Peyer's patch (tissue), 4 donors: ENCODE results near the gene BEGAIN.

Experiments
- POLR2A ChIP-seq, 2 donors: fragments of 450-650 bp; IDR thresholded peaks; one replicate each; pipeline ENCODE4 v1.5.1; 2017; ENCODE audit warnings: antibody characterized with exemption in 2 of 2, mild to moderate bottlenecking in 2 of 2, moderate library complexity in 2 of 2
- TF ChIP-seq, protein P1 (sequence below), 6 experiments: fragments of 450-650 bp in 4 of 6; fragments of 200-600 bp in 2 of 6; sonication (generic) in 1 of 6; IDR thresholded peaks; one replicate each; pipeline ENCODE4 v1.5.1; 2017 to 2019; ENCODE audit warnings: antibody characterized with exemption in 6 of 6, mild to moderate bottlenecking in 3 of 6, moderate library complexity in 1 of 6

DNA sequence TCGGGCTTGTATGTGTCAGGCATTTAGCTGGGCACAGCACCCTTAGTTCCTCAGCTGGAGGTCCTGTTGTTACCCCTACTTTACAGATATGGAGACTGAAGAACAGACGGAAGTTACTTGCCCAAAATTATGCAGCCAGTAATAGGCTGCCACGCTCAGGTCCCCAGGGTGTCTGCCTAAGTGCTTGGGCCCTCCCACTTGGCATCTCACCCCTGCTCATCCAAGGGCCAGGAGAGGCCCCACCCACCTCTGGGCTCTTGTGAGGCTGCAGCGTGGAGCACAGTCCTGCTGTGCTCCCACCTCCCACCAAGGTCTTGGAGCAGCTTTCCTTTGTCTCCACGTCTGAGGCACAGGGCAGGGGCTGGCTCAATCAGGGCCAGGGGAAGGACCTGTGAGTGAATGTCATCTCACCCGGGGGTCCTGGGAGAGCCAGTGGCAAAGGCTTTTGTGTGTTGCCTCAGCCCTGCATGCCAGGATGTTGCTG is 64.6 kb downstream of the BEGAIN start:
- TF ChIP-seq, protein P1, sequence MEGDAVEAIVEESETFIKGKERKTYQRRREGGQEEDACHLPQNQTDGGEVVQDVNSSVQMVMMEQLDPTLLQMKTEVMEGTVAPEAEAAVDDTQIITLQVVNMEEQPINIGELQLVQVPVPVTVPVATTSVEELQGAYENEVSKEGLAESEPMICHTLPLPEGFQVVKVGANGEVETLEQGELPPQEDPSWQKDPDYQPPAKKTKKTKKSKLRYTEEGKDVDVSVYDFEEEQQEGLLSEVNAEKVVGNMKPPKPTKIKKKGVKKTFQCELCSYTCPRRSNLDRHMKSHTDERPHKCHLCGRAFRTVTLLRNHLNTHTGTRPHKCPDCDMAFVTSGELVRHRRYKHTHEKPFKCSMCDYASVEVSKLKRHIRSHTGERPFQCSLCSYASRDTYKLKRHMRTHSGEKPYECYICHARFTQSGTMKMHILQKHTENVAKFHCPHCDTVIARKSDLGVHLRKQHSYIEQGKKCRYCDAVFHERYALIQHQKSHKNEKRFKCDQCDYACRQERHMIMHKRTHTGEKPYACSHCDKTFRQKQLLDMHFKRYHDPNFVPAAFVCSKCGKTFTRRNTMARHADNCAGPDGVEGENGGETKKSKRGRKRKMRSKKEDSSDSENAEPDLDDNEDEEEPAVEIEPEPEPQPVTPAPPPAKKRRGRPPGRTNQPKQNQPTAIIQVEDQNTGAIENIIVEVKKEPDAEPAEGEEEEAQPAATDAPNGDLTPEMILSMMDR (IDR thresholded peaks at IDR 0.05): no peak
- TF ChIP-seq POLR2A (IDR thresholded peaks at IDR 0.05): no peak
